ENCODE data around the gene BCAS3.
A peak's percentile ranks its signal among the peaks of the same experiment; 100 is the strongest.

The BCAS3 gene

GRCh38 chr17:61328351-61328750, 650.7 kb downstream of the BCAS3 start:
- DNase-seq: no peak

- DNase-seq: no peak
These were observed 652.8 kb downstream of the BCAS3 start for GRCh38 chr17:61330174-61331150.

GRCh38 chr17:61331178-61331577, 653.5 kb downstream of the BCAS3 start:
- no peak for DNase-seq

GRCh38 chr17:61331886-61332285, 654.2 kb downstream of the BCAS3 start:
- DNase-seq: no peak

- DNase-seq: no peak
These were observed 655.5 kb downstream of the BCAS3 start for GRCh38 chr17:61333136-61333535.

- no peak for DNase-seq
These were observed 657.0 kb downstream of the BCAS3 start for GRCh38 chr17:61334673-61335072.

- no peak for DNase-seq
These were observed 657.6 kb downstream of the BCAS3 start for GRCh38 chr17:61335105-61335844.

- peak; percentile 53 to 88 (median 79) for DNase-seq
These were observed 658.4 kb downstream of the BCAS3 start for GRCh38 chr17:61335845-61336655.

GRCh38 chr17:61337290-61337689, 659.6 kb downstream of the BCAS3 start:
- no peak for DNase-seq

- no peak for DNase-seq
These were observed 660.5 kb downstream of the BCAS3 start for GRCh38 chr17:61338000-61338798.

- DNase-seq: no peak
These were observed 661.3 kb downstream of the BCAS3 start for GRCh38 chr17:61338874-61339478.

GRCh38 chr17:61340431-61341209, 663.0 kb downstream of the BCAS3 start:
- no peak for DNase-seq

GRCh38 chr17:61343576-61343975, 665.9 kb downstream of the BCAS3 start:
- no peak for DNase-seq

GRCh38 chr17:61345061-61345460, 667.4 kb downstream of the BCAS3 start:
- DNase-seq: no peak

GRCh38 chr17:61345825-61346666, 668.4 kb downstream of the BCAS3 start:
- DNase-seq: no peak

GRCh38 chr17:61349350-61349749, 671.7 kb downstream of the BCAS3 start:
- no peak for DNase-seq

GRCh38 chr17:61351745-61352407, 674.2 kb downstream of the BCAS3 start:
- no peak for DNase-seq

GRCh38 chr17:61352408-61352770, 674.7 kb downstream of the BCAS3 start:
- no peak for DNase-seq

- peak in 2 of 3 experiments; percentile 11 to 62 for DNase-seq
These were observed 675.3 kb downstream of the BCAS3 start for GRCh38 chr17:61352781-61353491.

Measured in NCI-H1417 (cell line).